HG02798 (cell line): ENCODE data around the gene FBXO3.
"Not testable (repeated sequence)": the region's sequence is repeated elsewhere in the genome, so short reads cannot be mapped to it uniquely, and the experiment has no call there.

Source experiments
- ATAC-seq: cut with Tn5 transposase; IDR thresholded peaks from one replicate; pipeline ENCODE4 v1.9.1; 2021; ENCODE audit warnings: mild to moderate bottlenecking; ENCODE audit not compliant: unreplicated experiment, poor library complexity

FBXO3 gene

GRCh38 chr11:33731723-33732531 is 42.4 kb downstream of the FBXO3 start:
- no peak for ATAC-seq

- ATAC-seq: no peak
These were observed 43.6 kb downstream of the FBXO3 start for GRCh38 chr11:33730716-33731115.

DNA sequence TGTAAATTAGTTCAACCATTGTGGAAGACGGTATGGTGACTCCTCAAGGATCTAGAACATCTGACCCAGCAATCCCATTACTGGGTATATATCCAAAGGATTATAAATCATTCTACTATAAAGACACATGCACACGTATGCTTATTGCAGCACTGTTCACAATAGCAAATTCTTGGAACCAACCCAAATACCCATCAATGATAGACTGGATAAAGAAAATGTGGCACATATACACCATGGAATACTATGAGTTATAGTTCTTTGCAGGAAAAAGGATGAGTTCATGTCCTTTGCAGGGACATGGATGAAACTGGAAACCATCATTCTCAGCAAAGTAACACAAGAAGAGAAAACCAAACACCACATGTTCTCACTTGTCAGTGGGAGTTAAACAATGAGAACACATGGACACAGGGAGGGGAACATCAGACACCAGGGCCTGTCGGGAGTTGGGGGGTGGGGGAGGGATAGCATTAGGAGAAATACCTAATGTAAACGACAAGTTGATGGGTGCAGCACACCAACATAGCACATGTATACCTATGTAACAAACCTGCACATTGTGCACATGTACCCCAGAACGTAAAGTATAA is 45.2 kb downstream of the FBXO3 start:
- ATAC-seq: not testable (repeated sequence)

- ATAC-seq: not testable (repeated sequence)
These were observed 46.8 kb downstream of the FBXO3 start for GRCh38 chr11:33727539-33727938.

DNA sequence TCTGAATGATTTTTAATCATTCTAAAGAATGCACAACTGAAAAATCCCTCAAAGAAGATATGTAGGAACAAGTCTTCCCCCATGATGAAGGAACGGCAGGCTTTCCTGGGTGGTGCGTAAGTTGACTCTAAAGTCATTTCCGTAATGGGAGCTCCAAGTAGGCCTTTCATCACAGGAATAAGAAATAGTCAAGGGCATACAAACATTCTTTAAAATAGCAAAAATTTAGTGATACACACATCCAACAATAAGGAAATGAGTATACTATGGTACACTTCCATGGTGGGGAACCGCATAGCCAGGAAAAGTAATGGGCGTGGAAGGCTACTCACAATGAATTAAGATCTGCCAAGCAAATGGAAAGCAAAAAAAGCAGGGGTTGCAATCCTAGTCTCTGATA is 48.8 kb downstream of the FBXO3 start:
- no peak for ATAC-seq

GRCh38 chr11:33724644-33725035 is 49.7 kb downstream of the FBXO3 start:
- ATAC-seq: no peak

- ATAC-seq: peak; percentile 25
These were observed 51.0 kb downstream of the FBXO3 start for GRCh38 chr11:33723238-33723881.

- ATAC-seq: peak; percentile 86
These were observed 51.6 kb downstream of the FBXO3 start for GRCh38 chr11:33722590-33723234.

DNA sequence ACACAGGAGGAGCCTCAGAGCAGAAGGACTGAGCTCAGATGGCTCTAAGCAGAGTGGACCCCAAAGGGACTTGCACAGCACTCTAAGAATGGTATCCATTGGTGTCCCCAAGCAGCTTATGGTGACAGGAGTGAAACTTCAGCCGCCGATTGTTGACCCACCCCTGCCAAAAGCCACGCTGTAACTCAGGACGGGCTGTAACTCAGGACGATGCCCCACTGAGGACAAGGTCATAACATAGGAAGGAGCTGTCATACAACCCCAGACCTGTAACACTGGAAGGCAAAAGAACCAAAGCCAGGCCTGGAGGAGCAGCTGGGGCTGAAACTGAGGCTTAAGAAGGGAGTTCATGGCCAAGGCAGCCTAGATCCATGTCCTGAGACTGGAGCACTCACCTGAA is 52.3 kb downstream of the FBXO3 start:
- ATAC-seq: no peak

GRCh38 chr11:33721426-33721825 is 52.9 kb downstream of the FBXO3 start:
- ATAC-seq: no peak

DNA sequence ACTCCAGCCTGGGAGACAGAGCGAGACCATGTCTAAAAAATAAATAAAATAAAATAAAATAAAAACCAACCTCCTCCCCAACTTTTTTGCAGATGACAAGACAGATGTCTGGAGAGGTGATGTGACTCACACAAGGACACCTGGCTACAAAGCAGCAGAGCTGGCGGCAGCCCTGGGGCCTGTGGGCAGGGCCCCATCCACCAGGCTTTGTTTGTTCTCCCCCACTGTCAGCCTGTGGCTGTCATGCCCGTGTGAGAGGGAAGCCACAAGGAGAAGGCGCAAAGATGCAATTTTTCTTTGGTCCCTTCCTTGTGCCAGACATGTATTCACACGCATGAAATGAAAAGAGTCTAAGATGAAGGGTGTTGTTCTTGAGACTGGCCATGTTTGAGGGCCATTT is 54.7 kb downstream of the FBXO3 start:
- no peak for ATAC-seq

GRCh38 chr11:33718440-33718839 is 55.9 kb downstream of the FBXO3 start:
- ATAC-seq: no peak

- no peak for ATAC-seq
These were observed 58.1 kb downstream of the FBXO3 start for GRCh38 chr11:33716243-33716642.

DNA sequence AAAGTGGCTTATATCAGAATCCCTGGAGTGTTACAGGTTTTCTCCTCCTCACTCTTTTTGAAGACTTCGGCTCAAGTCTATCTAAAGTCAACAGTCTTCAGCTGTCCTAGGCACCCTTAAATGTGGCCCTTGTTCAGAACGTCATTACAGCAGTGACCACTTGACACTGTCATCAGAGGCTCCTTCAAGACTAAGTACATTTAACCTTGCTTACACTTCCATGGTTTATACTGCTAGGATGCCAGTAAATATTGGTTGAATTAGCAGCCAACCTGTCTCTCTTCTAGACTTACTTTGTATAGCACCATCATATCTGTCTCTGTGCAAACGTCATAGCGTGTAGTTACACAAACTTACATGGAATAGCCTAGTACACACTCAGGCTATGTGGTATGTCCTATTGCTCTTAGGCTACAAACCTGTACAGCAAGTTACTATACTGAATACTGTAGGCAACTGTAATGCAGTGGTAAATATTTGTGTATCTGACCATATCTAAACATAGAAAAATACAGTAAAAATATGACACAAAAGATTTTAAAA is 60.4 kb downstream of the FBXO3 start:
- no peak for ATAC-seq

DNA sequence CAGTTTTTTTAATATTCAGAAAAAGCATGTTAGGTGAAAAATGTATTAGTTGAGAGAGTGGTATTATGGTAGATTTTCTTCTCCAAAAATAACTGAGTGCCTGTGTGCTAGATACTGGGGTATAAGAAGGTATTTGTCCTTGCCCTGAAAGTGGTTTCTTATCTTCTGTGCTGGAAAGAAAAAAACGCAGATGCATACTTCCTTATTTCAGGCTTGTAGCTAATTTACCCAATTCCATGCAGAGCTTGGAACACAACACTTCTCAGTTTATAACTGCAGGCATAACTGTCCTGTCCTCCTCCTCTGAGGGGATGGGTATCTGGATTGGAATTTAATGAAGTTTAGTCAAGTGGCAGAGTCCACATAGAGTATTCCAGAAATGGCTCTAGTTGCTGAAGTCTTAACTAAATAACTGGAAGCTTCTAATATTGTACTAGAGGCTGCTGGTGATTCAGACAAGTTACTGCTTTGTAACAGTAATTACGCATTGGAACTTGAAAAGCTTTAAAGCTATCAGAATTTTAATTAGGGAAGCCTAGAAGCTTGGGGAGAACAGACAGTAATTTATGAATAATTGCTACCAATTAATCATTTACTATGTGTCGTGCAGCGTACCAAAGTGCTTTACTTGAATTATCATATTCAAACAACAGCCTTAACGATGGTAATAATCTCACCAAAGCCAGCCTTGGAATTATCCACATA is 61.0 kb downstream of the FBXO3 start:
- ATAC-seq: no peak

GRCh38 chr11:33712436-33712835 is 61.9 kb downstream of the FBXO3 start:
- no peak for ATAC-seq

GRCh38 chr11:33709466-33709865 is 64.9 kb downstream of the FBXO3 start:
- ATAC-seq: no peak

DNA sequence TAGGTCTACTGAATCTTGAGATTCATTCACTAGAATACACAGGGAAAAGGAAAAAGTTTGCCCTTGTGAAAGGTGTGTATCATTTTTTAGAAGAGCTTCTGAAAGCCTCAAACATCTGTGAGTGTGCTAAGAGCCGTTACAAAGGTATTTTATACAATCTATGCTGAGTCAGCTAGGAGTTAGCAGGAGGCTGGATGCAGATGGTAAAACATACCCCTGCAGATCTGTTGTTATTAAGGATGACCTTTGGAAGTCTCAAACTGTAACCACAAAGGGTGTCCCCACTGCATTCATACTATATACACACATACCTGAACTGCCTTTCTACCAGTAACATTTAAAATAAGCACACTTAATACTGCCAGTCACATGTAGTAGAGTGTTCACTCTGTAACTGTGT is 65.3 kb downstream of the FBXO3 start:
- no peak for ATAC-seq

DNA sequence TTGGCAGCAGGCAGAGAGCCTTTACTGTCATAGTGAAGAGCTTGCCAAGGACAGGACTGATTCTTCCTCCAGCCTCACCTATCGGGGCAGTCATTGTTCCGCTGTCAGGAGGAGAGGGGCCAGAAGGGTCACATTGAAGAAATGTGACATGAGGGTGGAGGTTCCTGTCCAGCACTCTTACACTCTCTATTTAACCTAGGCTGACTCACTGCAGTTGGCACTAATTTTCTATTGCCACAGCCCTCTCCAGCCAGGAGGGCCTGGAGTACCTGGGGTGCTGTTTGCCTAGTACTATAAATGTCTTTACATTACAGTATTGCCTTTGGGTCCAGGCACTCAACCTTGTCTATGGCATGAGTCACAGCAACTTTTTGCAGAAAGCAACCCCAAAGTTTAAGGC is 66.5 kb downstream of the FBXO3 start:
- ATAC-seq: not testable (repeated sequence)

GRCh38 chr11:33706966-33707365 is 67.4 kb downstream of the FBXO3 start:
- ATAC-seq: no peak
